HTR-8/SVneo (cell line): ENCODE results near the gene RALY.
"Not testable (repeated sequence)": the region's sequence is repeated elsewhere in the genome, so short reads cannot be mapped to it uniquely, and the experiment has no call there.

ENCODE experiments used
- DNase-seq: peaks from one replicate; pipeline ENCODE4 v3.0.0; 2011; ENCODE audit warnings: low spot score, mixed read lengths; ENCODE audit not compliant: insufficient read length
- FAIRE-seq: peaks from 2 replicates; lab custom pipeline; 2011; peaks lifted over from hg19 to GRCh38; lab: Jason Lieb, UNC

RALY gene

DNA sequence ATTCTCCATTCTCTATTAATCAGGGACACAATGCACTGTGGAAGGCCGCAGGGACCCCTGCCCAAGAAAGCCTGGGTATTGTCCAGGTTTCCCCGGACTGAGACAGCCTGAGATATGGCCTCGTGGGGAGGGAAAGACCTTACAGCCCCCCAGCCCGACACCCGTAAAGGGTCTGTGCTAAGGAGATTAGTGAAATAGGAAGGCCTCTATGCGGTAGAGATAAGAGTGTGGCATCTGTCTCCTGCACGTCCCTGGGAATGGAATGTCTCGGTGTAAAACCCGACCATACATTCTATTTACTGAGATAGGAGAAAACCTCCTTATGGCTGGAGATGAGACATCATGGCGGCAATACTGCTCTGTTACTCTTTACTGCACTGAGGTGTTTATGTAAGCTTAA is 134.1 kb downstream of the RALY start:
- no peak for FAIRE-seq

DNA sequence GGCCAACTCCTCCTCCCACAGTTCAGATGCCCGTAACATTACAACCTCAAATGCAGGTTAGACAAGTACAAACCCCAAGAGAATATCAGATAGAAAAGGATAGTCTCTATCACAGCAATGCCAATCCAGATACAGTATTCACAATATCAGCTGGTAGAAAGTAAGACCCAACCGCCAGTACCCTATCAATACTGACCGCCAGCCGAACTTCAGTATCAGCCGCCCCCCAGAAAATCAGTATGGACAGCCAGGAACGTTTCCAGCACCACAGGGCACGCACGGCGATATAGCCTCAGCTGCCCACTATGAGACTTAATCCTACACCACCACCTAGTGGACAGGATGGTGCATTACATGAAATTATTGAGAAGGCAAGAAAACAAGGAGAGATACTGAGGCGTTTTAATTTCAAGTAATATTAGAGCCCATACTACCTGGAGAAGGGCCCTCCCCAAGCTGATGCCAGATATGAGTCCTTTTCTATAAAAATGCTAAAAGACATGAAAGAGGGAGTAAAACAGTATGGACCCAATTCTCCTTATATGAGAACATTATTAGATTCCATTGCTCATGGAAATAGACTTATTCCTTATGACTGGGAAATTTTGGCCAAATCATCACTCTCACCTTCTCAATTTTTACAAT is 135.9 kb downstream of the RALY start:
- FAIRE-seq (peak; percentile 76), DNase-seq (peak; percentile 75)

More for the DNA sequence above, 134.1 kb downstream of the RALY start:
- no peak for DNase-seq

DNA sequence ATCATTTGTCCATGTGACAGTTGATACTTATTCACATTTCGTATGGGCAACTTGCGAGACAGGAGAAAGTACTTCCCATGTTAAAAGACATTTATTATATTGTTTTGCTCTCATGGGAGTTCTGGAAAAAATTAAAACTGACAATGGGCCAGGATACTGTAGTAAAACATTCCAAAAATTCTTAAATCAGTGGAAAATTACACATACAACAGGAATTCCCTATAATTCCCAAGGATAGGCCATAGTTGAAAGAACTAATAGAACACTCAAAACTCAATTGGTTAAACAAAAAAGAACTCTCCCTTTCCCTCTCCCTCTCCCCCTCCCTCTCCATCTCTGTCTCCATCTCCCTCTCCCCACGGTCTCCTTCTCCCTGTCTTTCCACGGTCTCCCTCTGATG is 137.8 kb downstream of the RALY start:
- DNase-seq (no peak), FAIRE-seq (no peak)

DNA sequence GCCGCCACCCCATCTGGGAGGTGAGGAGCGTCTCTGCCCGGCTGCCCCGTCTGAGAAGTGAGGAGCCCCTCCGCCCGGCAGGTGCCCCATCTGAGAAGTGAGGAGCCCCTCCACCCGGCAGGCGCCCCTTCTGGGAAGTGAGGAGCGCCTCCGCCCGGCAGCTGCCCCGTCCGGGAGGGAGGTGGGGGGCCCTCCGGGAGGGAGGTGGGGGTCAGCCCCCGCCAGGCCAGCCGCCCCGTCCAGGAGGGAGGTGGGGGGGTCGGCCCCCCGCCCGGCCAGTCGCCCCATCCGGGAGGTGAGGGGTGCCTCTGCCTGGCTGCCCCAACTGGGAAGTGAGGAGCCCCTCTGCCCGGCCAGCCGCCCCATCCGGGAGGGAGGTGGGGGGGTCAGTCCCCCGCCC is 138.8 kb downstream of the RALY start:
- DNase-seq, FAIRE-seq: not testable (repeated sequence)

DNA sequence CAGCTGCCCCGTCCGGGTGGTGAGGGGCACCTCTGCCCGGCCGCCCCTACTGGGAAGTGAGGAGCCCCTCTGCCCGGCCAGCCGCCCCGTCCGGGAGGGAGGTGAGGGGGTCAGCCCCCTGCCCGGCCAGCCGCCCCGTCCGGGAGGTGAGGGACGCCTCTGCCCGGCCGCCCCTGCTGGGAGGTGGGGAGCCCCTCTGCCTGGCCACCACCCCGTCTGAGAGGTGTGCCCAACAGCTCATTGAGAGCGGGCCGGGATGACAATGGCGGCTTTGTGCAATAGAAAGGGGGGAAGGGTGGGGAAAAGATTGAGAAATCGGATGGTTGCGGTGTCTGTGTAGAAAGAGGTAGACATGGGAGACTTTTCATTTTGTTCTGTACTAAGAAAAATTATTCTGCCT is 139.2 kb downstream of the RALY start:
- not testable (repeated sequence) for FAIRE-seq, DNase-seq

DNA sequence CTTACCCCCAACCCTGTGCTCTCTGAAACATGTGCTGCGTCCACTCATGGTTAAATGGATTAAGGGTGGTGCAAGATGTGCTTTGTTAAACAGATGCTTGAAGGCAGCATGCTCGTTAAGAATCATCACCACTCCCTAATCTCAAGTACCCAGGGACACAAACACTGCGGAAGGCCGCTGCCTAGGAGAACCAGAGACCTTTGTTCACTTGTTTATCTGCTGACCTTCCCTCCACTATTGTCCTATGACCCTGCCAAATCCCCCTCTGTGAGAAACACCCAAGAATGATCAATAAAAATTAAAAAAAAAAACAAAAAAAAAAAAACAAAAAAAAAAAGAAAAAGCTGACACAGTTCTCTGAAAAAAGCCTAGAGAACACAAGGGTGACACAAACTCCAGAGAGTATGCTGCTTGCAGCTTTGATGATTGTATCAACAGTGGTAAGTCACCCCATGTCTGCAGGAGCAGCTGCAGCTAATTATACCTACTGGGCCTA is 139.7 kb downstream of the RALY start:
- DNase-seq, FAIRE-seq: not testable (repeated sequence)
